IMR-90 (cell line): Measurements from ENCODE around the gene KYNU. TPM values are rescaled to one million over a fixed set of nuclear protein-coding genes. Genes with fewer than 3 reads are reported as not detected.
"Not testable (repeated sequence)": the region's sequence is repeated elsewhere in the genome, so short reads cannot be mapped to it uniquely, and the experiment has no call there.

ENCODE experiments used
- ATAC-seq: fragments of 200-7000 bp; cut with Tn5 transposase; 2 replicates; pipeline ENCODE4 v1.9.1; 2020; ENCODE audit warnings: low read depth, mild to moderate bottlenecking, moderate library complexity
- BruUV-seq: library from RNA; stranded (reverse); fragments of 400-500 nt; replicated peaks from 2 replicates; lab custom pipeline; 2021; lab: Mats Ljungman, UMichigan
- CTCF ChIA-PET: fragments of 300-600 bp; formaldehyde crosslinking; extraction: SDS; loops from one replicate; lab custom pipeline; 2021; ENCODE audit warnings: antibody characterized with exemption; lab: Yijun Ruan, JAX
- POLR2A ChIA-PET: fragments of 300-600 bp; sonication (Branson Sonifier 250); formaldehyde crosslinking; loops from one replicate; lab custom pipeline; 2022; ENCODE audit warnings: antibody characterized with exemption; ENCODE audit not compliant: unreplicated experiment; lab: Charles Lee
- DNase-seq: peaks from one replicate; pipeline ENCODE4 v3.0.0; 2013
- H2AFZ ChIP-seq: replicated peaks from 2 replicates; pipeline ENCODE3; 2013; ENCODE audit warnings: low read length, mild to moderate bottlenecking; ENCODE audit not compliant: poor library complexity
- H2AK5ac ChIP-seq: 2 replicates; pipeline ENCODE4 v1.6.1; 2013; ENCODE audit warnings: low read depth, low read length, inconsistent platforms
- H2AK9ac ChIP-seq: replicated peaks from 2 replicates; pipeline ENCODE3; 2013; ENCODE audit warnings: mild to moderate bottlenecking, low read depth, low read length, moderate library complexity; ENCODE audit not compliant: poor library complexity
- H2BK120ac ChIP-seq: 2 replicates; pipeline ENCODE4 v1.6.1; 2013; ENCODE audit warnings: low read depth, low read length, inconsistent platforms
- H2BK15ac ChIP-seq: 3 replicates; pipeline ENCODE4 v1.6.1; 2013; ENCODE audit warnings: low read depth, low read length, inconsistent platforms
- H2BK20ac ChIP-seq: 2 replicates; pipeline ENCODE4 v1.6.1; 2013; ENCODE audit warnings: low read depth, mild to moderate bottlenecking, inconsistent platforms, low read length, moderate library complexity
- H2BK5ac ChIP-seq: 2 replicates; pipeline ENCODE4 v1.6.1; 2013; ENCODE audit warnings: mild to moderate bottlenecking, low read depth, low read length, inconsistent platforms; ENCODE audit not compliant: poor library complexity, severe bottlenecking
- H3K14ac ChIP-seq: replicated peaks from 2 replicates; pipeline ENCODE4 v1.6.1; 2013; ENCODE audit warnings: low read depth, low read length, inconsistent platforms
- H3K18ac ChIP-seq: 2 replicates; pipeline ENCODE4 v1.6.1; 2013; ENCODE audit warnings: low read depth, low read length, control low read depth
- H3K23ac ChIP-seq: 2 replicates; pipeline ENCODE4 v1.6.1; 2013; ENCODE audit warnings: low read depth, low read length, inconsistent platforms
- H3K27ac ChIP-seq: 2 replicates; pipeline ENCODE4 v1.5.1; 2013; ENCODE audit warnings: mild to moderate bottlenecking, control low read depth, low read length; ENCODE audit not compliant: insufficient read depth
- H3K27me3 ChIP-seq: 2 replicates; pipeline ENCODE4 v1.6.1; 2013; ENCODE audit warnings: low read length; ENCODE audit not compliant: control insufficient read depth, insufficient read depth
- H3K36me3 ChIP-seq: 2 replicates; pipeline ENCODE4 v1.6.1; 2013; ENCODE audit warnings: low read length, mixed read lengths; ENCODE audit not compliant: control insufficient read depth, insufficient read depth
- H3K4ac ChIP-seq: 2 replicates; pipeline ENCODE4 v1.6.1; 2013; ENCODE audit warnings: low read depth, low read length, inconsistent platforms
- H3K4me1 ChIP-seq: 2 replicates; pipeline ENCODE4 v1.6.1; 2013; ENCODE audit warnings: low read length, mixed read lengths; ENCODE audit not compliant: control insufficient read depth, insufficient read depth
- H3K4me2 ChIP-seq: 2 replicates; pipeline ENCODE4 v1.6.1; 2013; ENCODE audit warnings: low read depth, mild to moderate bottlenecking, control low read depth, low read length, moderate library complexity
- H3K4me3 ChIP-seq: 2 replicates; pipeline ENCODE4 v1.5.1; 2013; ENCODE audit warnings: low read depth, mild to moderate bottlenecking, control low read depth, low read length, moderate library complexity; ENCODE audit not compliant: insufficient read depth
- H3K56ac ChIP-seq: 2 replicates; pipeline ENCODE4 v1.6.1; 2013; ENCODE audit warnings: low read length, inconsistent platforms; ENCODE audit not compliant: insufficient read depth; ENCODE audit errors: extremely low read depth
- H3K79me1 ChIP-seq, 2 experiments: 2 replicates each; pipeline ENCODE4 v1.6.1; 2013; ENCODE audit warnings: low read length in 2 of 2, inconsistent platforms in 1 of 2, low read depth in 1 of 2
- H3K9ac ChIP-seq: 2 replicates; pipeline ENCODE4 v1.6.1; 2013; ENCODE audit warnings: low read depth, low read length, control low read depth
- H3K9me1 ChIP-seq: 2 replicates; pipeline ENCODE4 v1.6.1; 2013; ENCODE audit warnings: low read length, inconsistent platforms; ENCODE audit not compliant: insufficient read depth
- H3K9me3 ChIP-seq: 2 replicates; pipeline ENCODE4 v1.6.1; 2013; ENCODE audit warnings: low read length; ENCODE audit not compliant: control insufficient read depth, insufficient read depth
- H4K20me1 ChIP-seq: 2 replicates; pipeline ENCODE4 v1.6.1; 2013; ENCODE audit warnings: low read length, inconsistent platforms; ENCODE audit not compliant: insufficient read depth
- H4K5ac ChIP-seq: 2 replicates; pipeline ENCODE4 v1.6.1; 2013; ENCODE audit warnings: mild to moderate bottlenecking, low read depth, low read length, control low read depth
- H4K8ac ChIP-seq, 2 experiments: 2 replicates each; pipeline ENCODE4 v1.6.1; 2013; ENCODE audit warnings: low read depth in 2 of 2, low read length in 2 of 2, control low read depth in 1 of 2, inconsistent platforms in 1 of 2
- H4K91ac ChIP-seq: 2 replicates; pipeline ENCODE4 v1.6.1; 2013; ENCODE audit warnings: low read depth, low read length, inconsistent platforms; ENCODE audit not compliant: insufficient read depth
- CEBPB ChIP-seq: IDR thresholded peaks from 2 replicates; pipeline ENCODE4 v1.6.1; 2012; ENCODE audit warnings: low read depth, low read length, improper control_type of control experiment
- FOS ChIP-seq: fragments of 150-350 bp; IDR thresholded peaks from 2 replicates; pipeline ENCODE4 v1.6.1; 2016; ENCODE audit warnings: low read depth, low read length
- MXI1 ChIP-seq: IDR thresholded peaks from 2 replicates; pipeline ENCODE4 v1.6.1; 2012; ENCODE audit warnings: low read depth, mild to moderate bottlenecking, low read length, moderate library complexity, borderline replicate concordance
- RAD21 ChIP-seq: IDR thresholded peaks from 2 replicates; pipeline ENCODE4 v1.6.1; 2012; ENCODE audit warnings: low read length, improper control_type of control experiment
- WGBS, 2 experiments: methylation state at CpG; one replicate each; pipeline versions ENCODE4 v1.1.5 to v1.1.7; 2013; ENCODE audit warnings: missing lambda C conversion rate in 2 of 2; ENCODE audit not compliant: insufficient read length in 1 of 2; ENCODE audit errors: extremely low coverage in 2 of 2; 5-methylcytosine and 5-hydroxymethylcytosine counted together
- dilution Hi-C: fragments of 300-500 bp; cut with HindIII; formaldehyde crosslinking; loops from one replicate; pipeline ENCODE4 v1.14.3; 2018; ENCODE audit warnings: low sequenced_read_pairs; ENCODE audit not compliant: unreplicated experiment
- in situ Hi-C: fragments of 300-500 bp; cut with MboI; formaldehyde crosslinking; loops from 3 replicates; pipeline ENCODE4 v1.14.3; 2019; ENCODE audit warnings: low sequenced_read_pairs, inconsistent platforms, mixed read lengths
- intact Hi-C: fragments of 100-400 bp; cut with micrococcal nuclease; formaldehyde crosslinking; loops from 2 replicates; pipeline ENCODE4 v1.10.0; 2022
- polyA plus RNA-seq, 3 experiments: library from polyadenylated mRNA; depleted of rRNA; stranded (reverse); fragments of >200 nt; gene quantifications; 2 replicates each; pipeline ENCODE4 v1.2.3, GENCODE V29; 2012; ENCODE audit warnings: low replicate concordance in 1 of 3
- total RNA-seq: library from RNA; depleted of rRNA; stranded (reverse); fragments of >200 nt; gene quantifications from 2 replicates; pipeline ENCODE4 v1.2.3, GENCODE V29; 2012
- TF ChIP-seq, protein P1 (sequence below): fragments of 150-350 bp; IDR thresholded peaks from 2 replicates; pipeline ENCODE4 v1.6.1; 2017; ENCODE audit warnings: mild to moderate bottlenecking, antibody characterized with exemption, low read length, low read depth
- TF ChIP-seq, protein P2 (sequence below): fragments of 150-350 bp; IDR thresholded peaks from 2 replicates; pipeline ENCODE4 v1.6.1; 2016; ENCODE audit warnings: low read depth, mild to moderate bottlenecking, low read length, moderate library complexity, borderline replicate concordance

The KYNU gene
- total and polyA plus RNA-seq, 2 of the 4 experiments (the other 2 are of a cell fraction) = 0.75 to 2.9 TPM

DNA sequence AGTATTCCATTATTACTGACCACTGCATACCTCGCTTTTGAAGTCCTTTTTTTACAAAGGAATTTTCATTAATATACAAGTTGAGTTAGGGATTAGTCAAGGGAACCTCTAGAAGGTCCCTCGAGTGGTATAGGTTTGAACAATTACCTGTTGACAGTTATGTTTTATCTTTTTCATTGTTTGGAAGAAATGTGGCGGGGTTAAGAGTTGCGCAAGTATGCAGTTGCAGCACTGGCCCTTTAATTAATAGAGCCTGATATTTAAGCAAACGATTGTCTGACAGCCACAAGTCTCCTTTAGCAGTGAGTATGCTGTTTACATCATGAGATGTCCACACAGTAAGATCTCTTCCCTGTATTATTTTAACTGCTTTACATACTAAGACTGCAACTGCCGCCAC, 24.3 kb downstream of the KYNU start:
- DNase-seq (no peak), ATAC-seq (no peak)
- in situ Hi-C loops (no loop called here), dilution Hi-C loops (no loop called here), intact Hi-C loops (no loop called here)
- no peak overlapping the region for H4K91ac ChIP-seq
- H3K14ac ChIP-seq = no peak overlapping the region
- no peak overlapping the region for H3K4me2 ChIP-seq
- no peaks in the 10 kb centered on the region for H3K4me1 ChIP-seq
- no peak overlapping the region for H2BK20ac ChIP-seq
- H2AK5ac ChIP-seq = no peak overlapping the region
- WGBS, 2 experiments = 20% methylated on average over 1 of the region's 6 CpGs; no CpG with 5 or more reads in 1 of the 2 experiments
- no peak overlapping the region for H4K5ac ChIP-seq
- H3K9ac ChIP-seq = no peak overlapping the region
- H3K18ac ChIP-seq = no peak overlapping the region
- no peak overlapping the region for H3K23ac ChIP-seq
- H3K4ac ChIP-seq = no peak overlapping the region
- no peak overlapping the region for H3K27ac ChIP-seq
- H3K56ac ChIP-seq = no peak overlapping the region
- H3K9me1 ChIP-seq = no peaks in the 10 kb centered on the region
- H3K36me3 ChIP-seq = no peaks in the 10 kb centered on the region
- no peak overlapping the region for H2AFZ ChIP-seq
- H2AK9ac ChIP-seq = no peak overlapping the region
- TF ChIP-seq RAD21 (no peak), FOS (no peak), CEBPB (peak; percentile 46; the same call in 1 of the 2 replicates), MXI1 (no peak)
- TF ChIP-seq, protein P1, sequence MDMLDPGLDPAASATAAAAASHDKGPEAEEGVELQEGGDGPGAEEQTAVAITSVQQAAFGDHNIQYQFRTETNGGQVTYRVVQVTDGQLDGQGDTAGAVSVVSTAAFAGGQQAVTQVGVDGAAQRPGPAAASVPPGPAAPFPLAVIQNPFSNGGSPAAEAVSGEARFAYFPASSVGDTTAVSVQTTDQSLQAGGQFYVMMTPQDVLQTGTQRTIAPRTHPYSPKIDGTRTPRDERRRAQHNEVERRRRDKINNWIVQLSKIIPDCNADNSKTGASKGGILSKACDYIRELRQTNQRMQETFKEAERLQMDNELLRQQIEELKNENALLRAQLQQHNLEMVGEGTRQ = no peak
- TF ChIP-seq, protein P2, sequence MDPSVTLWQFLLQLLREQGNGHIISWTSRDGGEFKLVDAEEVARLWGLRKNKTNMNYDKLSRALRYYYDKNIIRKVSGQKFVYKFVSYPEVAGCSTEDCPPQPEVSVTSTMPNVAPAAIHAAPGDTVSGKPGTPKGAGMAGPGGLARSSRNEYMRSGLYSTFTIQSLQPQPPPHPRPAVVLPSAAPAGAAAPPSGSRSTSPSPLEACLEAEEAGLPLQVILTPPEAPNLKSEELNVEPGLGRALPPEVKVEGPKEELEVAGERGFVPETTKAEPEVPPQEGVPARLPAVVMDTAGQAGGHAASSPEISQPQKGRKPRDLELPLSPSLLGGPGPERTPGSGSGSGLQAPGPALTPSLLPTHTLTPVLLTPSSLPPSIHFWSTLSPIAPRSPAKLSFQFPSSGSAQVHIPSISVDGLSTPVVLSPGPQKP = no peak
- H3K4me3 ChIP-seq = no peak overlapping the region
- H3K9me3 ChIP-seq = no peaks in the 10 kb centered on the region
- no peak overlapping the region for H2BK5ac ChIP-seq
- no peaks in the 10 kb centered on the region for H3K27me3 ChIP-seq
- H4K20me1 ChIP-seq = no peaks in the 10 kb centered on the region
- H2BK120ac ChIP-seq = no peak overlapping the region
- H3K79me1 ChIP-seq = no peaks in the 10 kb centered on the region
- ChIA-PET CTCF (interaction anchor here (0.6 kb wide), 1 partner anchor 31 kb away, joined by 3 read pairs; no protein-coding TSS in a partner anchor), POLR2A (no interaction called here)
- no TSS peak for BruUV-seq
- H2BK15ac ChIP-seq = no peak overlapping the region
- H4K8ac ChIP-seq = no peak overlapping the region

DNA sequence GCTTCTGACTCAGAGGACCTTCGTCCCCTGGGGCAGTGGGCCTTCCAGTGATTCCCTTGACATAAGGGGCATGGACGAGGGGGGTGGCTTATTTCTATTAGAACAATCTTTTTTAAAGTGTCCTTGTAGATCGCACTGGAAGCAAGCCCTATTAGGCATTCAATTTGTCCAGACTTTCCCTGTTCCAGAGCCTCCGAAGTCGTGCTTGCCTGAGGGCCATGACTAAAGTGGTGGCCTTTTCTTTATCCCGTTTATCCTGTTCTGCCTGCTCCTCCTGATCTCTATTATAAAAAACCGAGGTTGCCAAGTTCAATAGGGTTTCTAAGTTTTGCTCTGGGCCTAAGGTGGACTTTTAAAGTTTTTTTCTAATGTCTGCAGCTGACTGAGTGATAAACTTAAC, 26.3 kb downstream of the KYNU start:
- CTCF ChIA-PET, H3K14ac ChIP-seq, H3K4ac ChIP-seq, H3K27me3 ChIP-seq, H2BK5ac ChIP-seq, H2BK15ac ChIP-seq, H3K4me1 ChIP-seq, H3K79me1 ChIP-seq, H2AK9ac ChIP-seq, H4K20me1 ChIP-seq, intact Hi-C loops, H3K18ac ChIP-seq, H3K23ac ChIP-seq, H2AK5ac ChIP-seq, H2BK20ac ChIP-seq, H3K4me2 ChIP-seq, in situ Hi-C loops, POLR2A ChIA-PET, H3K9ac ChIP-seq, DNase-seq, H4K5ac ChIP-seq, H2BK120ac ChIP-seq, H3K56ac ChIP-seq, H4K91ac ChIP-seq, H4K8ac ChIP-seq, dilution Hi-C loops, H2AFZ ChIP-seq, H3K36me3 ChIP-seq, H3K27ac ChIP-seq, H3K9me3 ChIP-seq, ATAC-seq, H3K9me1 ChIP-seq, BruUV-seq, H3K4me3 ChIP-seq: not testable (repeated sequence)
- 100% methylated on average over 1 of the region's 7 CpGs; no CpG with 5 or more reads in 1 of the 2 experiments for WGBS, 2 experiments
